Right ventricle myocardium superior (tissue), 1 donor: Measurements from ENCODE around the gene IRF5. TPM values are rescaled to one million over a fixed set of nuclear protein-coding genes. Genes with fewer than 3 reads are reported as not detected.
"Not testable (repeated sequence)": the region's sequence is repeated elsewhere in the genome, so short reads cannot be mapped to it uniquely, and the experiment has no call there.

ENCODE experiments used
- ATAC-seq: fragments of 200-7000 bp; cut with Tn5 transposase; one replicate; pipeline ENCODE4 v1.9.1; 2020; ENCODE audit warnings: mild to moderate bottlenecking; ENCODE audit not compliant: poor library complexity
- DNase-seq: peaks from one replicate; pipeline ENCODE4 v3.0.0-alpha.2; 2020
- intact Hi-C: fragments of 100-400 bp; cut with DNase I; formaldehyde crosslinking; loops from one replicate; pipeline ENCODE4 v1.11.2; 2022
- total RNA-seq: library from RNA; stranded (reverse); fragmentation: NEBNext Ultra II Directional; extraction: Animal tissue kit (Norgen Biotek cat#: 25700); gene quantifications from one replicate; pipeline ENCODE4 v1.2.1, GENCODE V29; 2021
- donor health status: DM: no; HTN: yes; CAD: no; lungs with severe emphysema.

IRF5 gene
- total RNA-seq, 1 donor from 2014 or later: 1.9 TPM

DNA sequence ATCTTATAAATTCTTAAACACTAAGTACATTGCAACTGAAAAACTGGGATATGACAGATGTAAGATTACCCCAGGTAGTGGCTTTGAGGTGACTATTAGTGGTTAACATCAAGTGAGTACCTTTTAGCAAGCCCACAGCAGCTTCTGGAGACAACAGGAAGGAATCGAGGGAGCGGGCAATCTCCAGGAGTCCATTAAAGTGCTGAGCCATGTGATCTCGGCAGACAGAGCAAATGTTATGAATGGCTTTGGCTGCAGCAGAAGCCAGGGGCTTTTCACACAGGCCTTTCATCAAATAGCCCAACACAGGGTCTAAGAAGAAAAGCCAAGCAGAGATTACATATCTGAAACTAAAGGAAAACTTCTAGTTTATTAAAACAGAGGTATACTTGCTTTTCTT lies 48.9 kb downstream of the IRF5 start:
- DNase-seq: no peak
- intact Hi-C loops: no loop called here
- no peak for ATAC-seq

DNA sequence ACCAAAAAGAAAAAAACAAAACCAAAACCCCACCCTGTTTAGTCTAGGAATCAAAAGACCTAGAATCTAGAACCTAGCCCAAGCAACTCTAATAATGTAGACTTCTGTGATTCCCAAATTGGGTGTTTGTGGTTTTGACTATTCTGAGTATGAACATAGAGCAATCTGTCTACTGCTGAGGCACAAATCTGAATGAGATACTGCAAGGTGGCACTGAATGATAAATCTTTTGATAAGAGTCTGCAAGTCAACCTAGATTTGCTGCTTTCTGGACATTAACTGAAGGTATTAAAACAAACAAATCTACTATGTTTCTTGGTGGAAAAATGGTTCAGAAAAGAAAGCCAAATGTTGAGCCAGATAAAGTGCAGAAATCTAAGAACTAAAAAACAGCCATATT lies 50.6 kb downstream of the IRF5 start:
- intact Hi-C loops: no loop called here
- ATAC-seq (no peak), DNase-seq (no peak)

- intact Hi-C loops: no loop called here
- DNase-seq (no peak), ATAC-seq (no peak)
These were observed 52.2 kb downstream of the IRF5 start for GRCh38 chr7:128989961-128990360.

- no peak for ATAC-seq
- no peak for DNase-seq
- intact Hi-C loops: no loop called here
These were observed 55.7 kb downstream of the IRF5 start for GRCh38 chr7:128993419-128993818.

GRCh38 chr7:128994560-128994959 lies 56.8 kb downstream of the IRF5 start:
- intact Hi-C loops, ATAC-seq, DNase-seq: not testable (repeated sequence)

DNA sequence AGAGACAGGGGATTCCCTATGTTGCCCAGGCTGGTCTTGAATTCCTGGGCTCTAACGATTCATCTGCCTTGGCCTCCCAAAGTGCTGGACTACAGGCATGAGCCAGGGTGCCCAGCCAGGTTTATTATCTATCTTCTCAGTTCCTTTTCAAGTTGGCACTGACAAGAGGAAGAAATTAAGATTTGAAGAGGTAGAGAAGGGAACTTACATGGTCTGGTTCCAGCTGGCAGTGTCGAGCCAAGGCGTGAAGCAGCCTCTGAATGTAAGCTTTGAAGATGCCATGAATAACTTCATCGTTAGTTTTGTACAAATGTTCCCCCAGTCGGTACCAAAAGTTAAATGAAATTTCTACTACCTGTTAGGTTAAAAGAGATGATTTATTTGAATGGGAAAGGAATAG lies 59.5 kb downstream of the IRF5 start:
- intact Hi-C loops: no loop called here
- no peak for DNase-seq
- no peak for ATAC-seq

Other genes starting within 250 kb of the IRF5 start
- 165 TPM for gene CALU, start 198.6 kb upstream of the IRF5 start, total RNA-seq
- gene OPN1SW, start 162.1 kb upstream of the IRF5 start, total RNA-seq: not detected
- 5.2 TPM for gene CCDC136, start 146.0 kb upstream of the IRF5 start, total RNA-seq
- 601 TPM for gene FLNC, start 107.5 kb upstream of the IRF5 start, total RNA-seq
- gene ATP6V1F, start 75.1 kb upstream of the IRF5 start, total RNA-seq: 119 TPM
- gene KCP, start 27.2 kb upstream of the IRF5 start, total RNA-seq: 0.11 TPM
- gene TNPO3, start 117.2 kb downstream of the IRF5 start, total RNA-seq: 32.8 TPM
- gene TSPAN33, start 206.8 kb downstream of the IRF5 start, total RNA-seq: 11.8 TPM